K562 (cell line): Measurements from ENCODE around the gene MRI1. TPM values are rescaled to one million over a fixed set of nuclear protein-coding genes. Genes with fewer than 3 reads are reported as not detected.

Source experiments
- ATAC-seq: fragments of 200-7000 bp; cut with Tn5 transposase; 3 replicates; pipeline ENCODE4 v1.9.1; 2020; ENCODE audit warnings: moderate library complexity
- BruUV-seq: library from RNA; stranded (reverse); fragments of 400-500 nt; replicated peaks from 2 replicates; lab custom pipeline; 2021; lab: Mats Ljungman, UMichigan
- CTCF ChIA-PET: fragments of 300-600 bp; formaldehyde crosslinking; extraction: SDS; loops from one replicate; lab custom pipeline; 2021; ENCODE audit warnings: low intra/inter-chr PET ratio; lab: Yijun Ruan, JAX
- POLR2A ChIA-PET: fragments of 300-600, 350-650 bp; sonication (Branson Sonifier 250); formaldehyde crosslinking; extraction: SDS; loops from one replicate; lab custom pipeline; 2021; ENCODE audit warnings: antibody characterized with exemption, inconsistent platforms; lab: Yijun Ruan, JAX
- DNase-seq, 4 experiments: peaks; one replicate each; pipeline versions ENCODE4 v3.0.0 to v3.0.0-alpha.2; 2011 to 2018; ENCODE audit warnings: low spot score in 3 of 4, mixed read lengths in 3 of 4; ENCODE audit errors: extremely low read depth in 1 of 4
- FAIRE-seq: peaks from 2 replicates; lab custom pipeline; 2011; peaks lifted over from hg19 to GRCh38; lab: Jason Lieb, UNC
- H2AFZ ChIP-seq: 2 replicates; pipeline ENCODE4 v1.6.0; 2011; ENCODE audit warnings: low read depth, low read length, control low read depth, inconsistent platforms
- H3K27ac ChIP-seq: fragments of 200-600 bp; 3 replicates; pipeline ENCODE4 v1.8.0; 2011; ENCODE audit warnings: low read depth, mild to moderate bottlenecking, control low read depth, inconsistent platforms, low read length, moderate library complexity, mixed read lengths; ENCODE audit errors: extremely low read depth
- H3K27me3 ChIP-seq, 2 experiments: fragments of 300-600 bp in 1 of 2; 2 replicates in 1 of 2; 3 replicates in 1 of 2; pipeline versions ENCODE4 v1.6.0 to v1.8.0; 2011; ENCODE audit warnings: inconsistent platforms in 2 of 2, low read length in 2 of 2, mild to moderate bottlenecking in 1 of 2, mixed read lengths in 1 of 2, moderate library complexity in 1 of 2; ENCODE audit not compliant: control insufficient read depth in 2 of 2, insufficient read depth in 2 of 2
- H3K36me3 ChIP-seq: fragments of 300-600 bp; 3 replicates; pipeline ENCODE4 v1.8.0; 2011; ENCODE audit warnings: mild to moderate bottlenecking, low read length, inconsistent platforms; ENCODE audit not compliant: control insufficient read depth, insufficient read depth
- H3K4me1 ChIP-seq, 2 experiments: fragments of 200-600 bp in 1 of 2; replicated peaks in 1 of 2; 2 replicates in 1 of 2; 3 replicates in 1 of 2; pipeline versions ENCODE4 v1.5.1 to v1.8.0; 2011; ENCODE audit warnings: inconsistent platforms in 2 of 2, low read length in 2 of 2, mild to moderate bottlenecking in 1 of 2, mixed read lengths in 1 of 2, moderate library complexity in 1 of 2; ENCODE audit not compliant: control insufficient read depth in 2 of 2, insufficient read depth in 2 of 2
- H3K4me2 ChIP-seq: 2 replicates; pipeline ENCODE4 v1.6.1; 2011; ENCODE audit warnings: low read length, control low read depth, inconsistent platforms, mixed read lengths; ENCODE audit not compliant: insufficient read depth
- H3K4me3 ChIP-seq: fragments of 200-600 bp; sonication (generic), shearing (Covaris generic); 2 replicates; pipeline ENCODE4 v1.5.1; 2016; ENCODE audit warnings: control low read depth, inconsistent platforms
- H3K79me2 ChIP-seq: fragments of 200-600 bp; 3 replicates; pipeline ENCODE4 v1.8.0; 2011; ENCODE audit warnings: low read length, inconsistent platforms; ENCODE audit not compliant: control insufficient read depth, insufficient read depth
- H3K9ac ChIP-seq, 2 experiments: 2 replicates each; pipeline versions ENCODE4 v1.6.0 to v1.6.1; 2011; ENCODE audit warnings: low read depth in 2 of 2, low read length in 2 of 2, control low read depth in 1 of 2, inconsistent platforms in 1 of 2, mild to moderate bottlenecking in 1 of 2, mixed read lengths in 1 of 2; ENCODE audit not compliant: insufficient read depth in 1 of 2
- H3K9me1 ChIP-seq: one replicate; pipeline ENCODE4 v1.6.0; 2011; ENCODE audit warnings: inconsistent platforms, mild to moderate bottlenecking, low read length, moderate library complexity; ENCODE audit not compliant: control insufficient read depth, insufficient read depth
- H3K9me3 ChIP-seq: replicated peaks from 2 replicates; pipeline ENCODE4 v1.5.1; 2011; ENCODE audit warnings: low read depth, low read length, inconsistent platforms; ENCODE audit not compliant: control insufficient read depth, insufficient read depth
- H4K20me1 ChIP-seq: replicated peaks from 2 replicates; pipeline ENCODE4 v1.6.1; 2011; ENCODE audit warnings: low read length, inconsistent platforms, mixed read lengths; ENCODE audit not compliant: control insufficient read depth, insufficient read depth
- BHLHE40 ChIP-seq: IDR thresholded peaks from 2 replicates; pipeline ENCODE4 v1.6.1; 2011; ENCODE audit warnings: low read length, improper control_type of control experiment
- COPS2 ChIP-seq: fragments of 450-650 bp; conservative IDR thresholded peaks from 2 replicates; pipeline ENCODE4 v1.6.1; 2016; ENCODE audit warnings: mild to moderate bottlenecking, moderate library complexity
- CREB1 ChIP-seq, 2 experiments: sonication (generic) in 1 of 2; formaldehyde crosslinking in 1 of 2; IDR thresholded peaks; 2 replicates each; pipeline versions ENCODE4 v1.6.1 to v1.8.0; 2012 to 2022; ENCODE audit warnings: inconsistent platforms in 1 of 2, mild to moderate bottlenecking in 1 of 2, missing genetic modification reagents in 1 of 2, moderate library complexity in 1 of 2
- DMBX1 ChIP-seq: fragments of 250-450 bp; sonication (Bioruptor Pico); IDR thresholded peaks from 2 replicates; pipeline ENCODE4 v1.8.0; 2022; ENCODE audit warnings: inconsistent platforms, mild to moderate bottlenecking, moderate library complexity, borderline replicate concordance
- GABPB1 ChIP-seq: sonication (generic); formaldehyde crosslinking; IDR thresholded peaks from 2 replicates; pipeline ENCODE4 v1.8.0; 2022; ENCODE audit warnings: mild to moderate bottlenecking, missing genetic modification reagents
- GATAD2A ChIP-seq: fragments of 450-650 bp; IDR thresholded peaks from 2 replicates; pipeline ENCODE4 v1.6.1; 2017
- HNRNPL ChIP-seq: fragments of 200-400 bp; formaldehyde crosslinking; IDR thresholded peaks from 2 replicates; pipeline ENCODE4 v1.6.1; 2017; ENCODE audit warnings: low read depth, mild to moderate bottlenecking, low read length
- ILK ChIP-seq: fragments of 450-650 bp; IDR thresholded peaks from 2 replicates; pipeline ENCODE4 v1.6.1; 2016; ENCODE audit warnings: missing genetic modification characterization, low read depth, mild to moderate bottlenecking, missing compliant biosample characterization, moderate library complexity, borderline replicate concordance
- L3MBTL2 ChIP-seq: fragments of 450-650 bp; IDR thresholded peaks from 2 replicates; pipeline ENCODE4 v1.6.1; 2016; ENCODE audit warnings: mild to moderate bottlenecking, moderate library complexity
- MAFK ChIP-seq: IDR thresholded peaks from 2 replicates; pipeline ENCODE4 v1.6.1; 2011; ENCODE audit warnings: low read length, improper control_type of control experiment
- MCM2 ChIP-seq: fragments of 450-650 bp; IDR thresholded peaks from 2 replicates; pipeline ENCODE4 v1.6.1; 2017; ENCODE audit warnings: low read depth, mild to moderate bottlenecking
- NBN ChIP-seq: fragments of 450-650 bp; IDR thresholded peaks from 2 replicates; pipeline ENCODE4 v1.6.1; 2016; ENCODE audit warnings: low read depth, mild to moderate bottlenecking
- NFE2 ChIP-seq: IDR thresholded peaks from 2 replicates; pipeline ENCODE4 v1.6.1; 2014; ENCODE audit warnings: antibody characterized with exemption, low read depth
- PHB ChIP-seq: fragments of 250-450 bp; sonication (Bioruptor Pico); IDR thresholded peaks from 2 replicates; pipeline ENCODE4 v1.5.0; 2021
- SRSF3 ChIP-seq: fragments of 200-400 bp; formaldehyde crosslinking; IDR thresholded peaks from 2 replicates; pipeline ENCODE4 v1.6.1; 2016; ENCODE audit warnings: mild to moderate bottlenecking, low read length, moderate library complexity; ENCODE audit not compliant: insufficient read depth
- TAF15 ChIP-seq: fragments of 200-400 bp; formaldehyde crosslinking; IDR thresholded peaks from 2 replicates; pipeline ENCODE4 v1.6.1; 2017; ENCODE audit warnings: mild to moderate bottlenecking, low read depth, low read length, moderate library complexity
- TFAM ChIP-seq: fragments of 250-450 bp; sonication (Bioruptor Pico); conservative IDR thresholded peaks from 2 replicates; pipeline ENCODE4 v1.5.0; 2021; ENCODE audit warnings: mild to moderate bottlenecking, moderate library complexity
- THRAP3 ChIP-seq: fragments of 450-650 bp; IDR thresholded peaks from 2 replicates; pipeline ENCODE4 v1.6.1; 2016; ENCODE audit warnings: mild to moderate bottlenecking, inconsistent platforms, borderline replicate concordance
- TRIM24 ChIP-seq, 2 experiments: fragments of 450-650 bp; IDR thresholded peaks; 2 replicates each; pipeline ENCODE4 v1.6.1; 2016
- ZNF174 ChIP-seq: fragments of 250-450 bp; sonication (Bioruptor Pico); IDR thresholded peaks from 2 replicates; pipeline ENCODE4 v1.4.0; 2020; ENCODE audit warnings: mild to moderate bottlenecking
- ZNF316 ChIP-seq: fragments of 450-650 bp; IDR thresholded peaks from 2 replicates; pipeline ENCODE4 v1.6.1; 2016
- WGBS: fragments of 100-300 bp; shearing (Covaris generic); methylation state at CpG from one replicate; pipeline ENCODE4 v1.1.6; 2016; ENCODE audit warnings: low coverage, mixed read lengths; ENCODE audit not compliant: insufficient coverage; ENCODE audit errors: missing lambda C conversion rate; 5-methylcytosine and 5-hydroxymethylcytosine counted together
- in situ Hi-C: fragments of 300-500 bp; cut with MboI; formaldehyde crosslinking; loops from 4 replicates; pipeline ENCODE4 v1.15.0; 2018; ENCODE audit warnings: inconsistent platforms, mixed read lengths
- intact Hi-C: fragments of 100-400 bp; cut with micrococcal nuclease; formaldehyde crosslinking; loops from 2 replicates; pipeline ENCODE4 v1.14.2; 2022
- polyA plus RNA-seq, 8 experiments: library from polyadenylated mRNA; depleted of rRNA in 4 of 8; stranded (reverse) in 5 of 8; unstranded in 3 of 8; fragments of >200 nt; fragmentation: Nextera tagmentation in 2 of 8; fragmentation: Illumina TruSeq in 1 of 8; extraction: Ambion mirVana in 2 of 8; extraction: Trizol in 1 of 8; gene quantifications; 2 replicates each; pipeline versions ENCODE4 v1.2.1 to v1.2.3, GENCODE V29; 2011 to 2014; ENCODE audit warnings: inconsistent platforms in 1 of 8, missing spikeins in 1 of 8
- total RNA-seq, 7 experiments: library from RNA; depleted of rRNA in 6 of 7; stranded (reverse); fragments of >200 nt in 6 of 7; fragmentation: Illumina TruSeq in 2 of 7; extraction: Trizol in 2 of 7; gene quantifications; 2 replicates each; pipeline versions ENCODE4 v1.2.1 to v1.2.3, GENCODE V29; 2011 to 2021; ENCODE audit warnings: low replicate concordance in 1 of 7
- TF ChIP-seq, protein P1 (sequence below): IDR thresholded peaks from 2 replicates; pipeline ENCODE4 v1.6.1; 2014; ENCODE audit warnings: antibody characterized with exemption
- TF ChIP-seq, protein P2 (sequence below): fragments of 200-400 bp; formaldehyde crosslinking; IDR thresholded peaks from 2 replicates; pipeline ENCODE4 v1.6.1; 2017; ENCODE audit warnings: mild to moderate bottlenecking, low read depth, low read length, moderate library complexity

Gene MRI1
- total and polyA plus RNA-seq, 9 of the 15 experiments (the other 6 are each of a cell fraction or from before 2014, with no cell fraction given): 5.5 to 57.4 (median 28.2) TPM

DNA sequence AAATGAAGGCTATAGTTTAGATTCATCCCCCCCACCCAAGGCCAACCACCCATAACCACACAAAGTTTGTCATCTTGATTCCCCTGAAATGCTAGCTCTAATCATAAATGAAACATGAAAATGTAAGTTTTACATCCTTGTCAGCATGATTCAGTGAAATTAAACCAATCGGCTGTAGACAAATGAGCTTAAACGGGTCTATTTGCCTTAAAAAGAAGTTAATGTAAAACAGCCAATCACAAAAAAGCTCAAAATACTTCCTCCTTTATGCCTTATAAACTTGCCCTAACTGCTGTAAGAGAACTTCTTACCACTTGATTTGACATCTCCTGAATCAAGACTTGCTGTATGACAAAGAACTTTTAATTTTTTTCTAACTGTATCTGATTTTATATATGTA lies 34.5 kb upstream of the MRI1 start:
- H2AFZ ChIP-seq: peak overlapping the region; percentile 96
- FAIRE-seq (no peak), DNase-seq (peak in 1 of 4 experiments; percentile 20), ATAC-seq (no peak)
- CTCF ChIA-PET: no interaction called here
- intact Hi-C loops (no loop called here), in situ Hi-C loops (no loop called here)
- H3K27me3 ChIP-seq: 0 out of 5 replicates have a peak, but pooled peaks cover 0 to under 1% of the 10 kb centered on the region in 2 experiments
- H3K4me1 ChIP-seq: peaks cover 11 to 13% of the 10 kb centered on the region in 2 experiments
- POLR2A ChIA-PET: interaction anchor here (1.0 to 1.7 kb wide), 3 partner anchors 8 to 287 kb away, joined by 3 to 7 read pairs (median 4); no protein-coding TSS in a partner anchor
- no peaks in the 10 kb centered on the region for H3K36me3 ChIP-seq
- no peaks in the 10 kb centered on the region for H3K9me1 ChIP-seq
- no peaks in the 10 kb centered on the region for H3K9me3 ChIP-seq
- no peaks in the 10 kb centered on the region for H4K20me1 ChIP-seq
- 8% methylated on average over 2 of the region's 2 CpGs for WGBS
- H3K4me2 ChIP-seq: no peak overlapping the region
- no TSS peak for BruUV-seq
- H3K9ac ChIP-seq: no peak overlapping the region
- no peak overlapping the region for H3K27ac ChIP-seq
- no peak overlapping the region for H3K4me3 ChIP-seq
- H3K79me2 ChIP-seq: no peaks in the 10 kb centered on the region; the same call in 2 of the 3 replicates
- TF ChIP-seq THRAP3 (no peak), NBN (no peak), GABPB1 (CRISPR knock-in tag) (no peak), PHB (no peak), SRSF3 (no peak), COPS2 (no peak), HNRNPL (no peak), ILK (tag) (no peak), ZNF316 (peak; percentile 72), TAF15 (no peak), GATAD2A (no peak), BHLHE40 (no peak), DMBX1 (CRISPR knock-in tag) (no peak), TRIM24 (IDR thresholded peaks at IDR 0.05) (no peak), MAFK (0 out of 2 replicates have a peak, but pooled peaks have one; percentile 14), L3MBTL2 (no peak), MCM2 (no peak), NFE2 (peak; percentile 17; the same call in 1 of the 2 replicates), CREB1 (IDR thresholded peaks at IDR 0.05) (no peak), CREB1 (CRISPR knock-in tag; IDR thresholded peaks at IDR 0.05) (no peak), ZNF174 (no peak), TFAM (CRISPR knock-in tag) (no peak)
- TF ChIP-seq, protein P1, sequence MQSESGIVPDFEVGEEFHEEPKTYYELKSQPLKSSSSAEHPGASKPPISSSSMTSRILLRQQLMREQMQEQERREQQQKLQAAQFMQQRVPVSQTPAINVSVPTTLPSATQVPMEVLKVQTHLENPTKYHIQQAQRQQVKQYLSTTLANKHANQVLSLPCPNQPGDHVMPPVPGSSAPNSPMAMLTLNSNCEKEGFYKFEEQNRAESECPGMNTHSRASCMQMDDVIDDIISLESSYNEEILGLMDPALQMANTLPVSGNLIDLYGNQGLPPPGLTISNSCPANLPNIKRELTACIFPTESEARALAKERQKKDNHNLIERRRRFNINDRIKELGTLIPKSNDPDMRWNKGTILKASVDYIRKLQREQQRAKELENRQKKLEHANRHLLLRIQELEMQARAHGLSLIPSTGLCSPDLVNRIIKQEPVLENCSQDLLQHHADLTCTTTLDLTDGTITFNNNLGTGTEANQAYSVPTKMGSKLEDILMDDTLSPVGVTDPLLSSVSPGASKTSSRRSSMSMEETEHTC: no peak
- TF ChIP-seq, protein P2, sequence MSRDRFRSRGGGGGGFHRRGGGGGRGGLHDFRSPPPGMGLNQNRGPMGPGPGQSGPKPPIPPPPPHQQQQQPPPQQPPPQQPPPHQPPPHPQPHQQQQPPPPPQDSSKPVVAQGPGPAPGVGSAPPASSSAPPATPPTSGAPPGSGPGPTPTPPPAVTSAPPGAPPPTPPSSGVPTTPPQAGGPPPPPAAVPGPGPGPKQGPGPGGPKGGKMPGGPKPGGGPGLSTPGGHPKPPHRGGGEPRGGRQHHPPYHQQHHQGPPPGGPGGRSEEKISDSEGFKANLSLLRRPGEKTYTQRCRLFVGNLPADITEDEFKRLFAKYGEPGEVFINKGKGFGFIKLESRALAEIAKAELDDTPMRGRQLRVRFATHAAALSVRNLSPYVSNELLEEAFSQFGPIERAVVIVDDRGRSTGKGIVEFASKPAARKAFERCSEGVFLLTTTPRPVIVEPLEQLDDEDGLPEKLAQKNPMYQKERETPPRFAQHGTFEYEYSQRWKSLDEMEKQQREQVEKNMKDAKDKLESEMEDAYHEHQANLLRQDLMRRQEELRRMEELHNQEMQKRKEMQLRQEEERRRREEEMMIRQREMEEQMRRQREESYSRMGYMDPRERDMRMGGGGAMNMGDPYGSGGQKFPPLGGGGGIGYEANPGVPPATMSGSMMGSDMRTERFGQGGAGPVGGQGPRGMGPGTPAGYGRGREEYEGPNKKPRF: no peak
